GM21529 (cell line): ENCODE measurements around the gene SLCO3A1.

Source experiments
- ATAC-seq: cut with Tn5 transposase; IDR thresholded peaks from one replicate; pipeline ENCODE4 v1.9.1; 2021; ENCODE audit not compliant: unreplicated experiment

SLCO3A1 gene

GRCh38 chr15:91936927-91937326 is 83.4 kb downstream of the SLCO3A1 start:
- ATAC-seq: no peak

GRCh38 chr15:91938136-91938535 is 84.6 kb downstream of the SLCO3A1 start:
- no peak for ATAC-seq

- no peak for ATAC-seq
These were observed 85.9 kb downstream of the SLCO3A1 start for GRCh38 chr15:91939403-91939831.

GRCh38 chr15:91940496-91941381 is 87.2 kb downstream of the SLCO3A1 start:
- no peak for ATAC-seq

DNA sequence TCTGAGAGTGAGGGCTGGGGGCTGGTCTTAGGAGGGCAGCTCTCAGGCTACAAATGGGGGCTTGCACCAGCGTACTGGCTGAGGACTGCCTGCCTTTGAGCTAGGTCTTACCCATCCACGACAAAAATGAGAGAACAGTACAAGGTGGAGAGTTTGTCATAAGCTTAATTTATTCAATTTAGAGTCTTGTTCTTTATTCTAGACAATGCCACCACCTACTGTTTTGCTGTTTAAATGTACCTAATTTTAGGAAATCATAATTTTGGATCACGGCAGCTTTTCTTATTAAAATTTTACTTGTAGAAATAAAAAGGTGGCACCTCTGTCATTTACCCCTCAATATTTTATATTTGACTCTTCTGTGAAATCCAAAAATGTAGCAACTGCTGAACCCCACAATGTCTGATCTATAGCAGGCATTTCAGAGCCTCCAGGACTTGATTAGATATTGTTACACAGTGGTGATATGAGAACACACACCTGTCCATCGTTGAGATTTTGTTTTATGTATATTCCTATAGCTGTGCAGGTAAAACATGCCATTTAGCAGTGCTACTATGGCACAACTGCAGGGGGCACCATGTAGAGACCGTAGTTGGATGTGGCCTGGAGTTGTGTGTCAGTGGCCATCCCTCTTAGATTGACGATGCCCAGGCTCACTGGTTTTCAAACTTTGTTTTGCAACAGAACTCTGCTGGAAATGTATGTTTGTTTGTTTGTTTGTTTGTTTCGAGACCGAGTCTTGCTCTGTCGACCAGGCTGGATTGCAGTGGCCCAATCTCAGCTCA is 88.6 kb downstream of the SLCO3A1 start:
- no peak for ATAC-seq

GRCh38 chr15:91942720-91943394 is 89.3 kb downstream of the SLCO3A1 start:
- no peak for ATAC-seq

DNA sequence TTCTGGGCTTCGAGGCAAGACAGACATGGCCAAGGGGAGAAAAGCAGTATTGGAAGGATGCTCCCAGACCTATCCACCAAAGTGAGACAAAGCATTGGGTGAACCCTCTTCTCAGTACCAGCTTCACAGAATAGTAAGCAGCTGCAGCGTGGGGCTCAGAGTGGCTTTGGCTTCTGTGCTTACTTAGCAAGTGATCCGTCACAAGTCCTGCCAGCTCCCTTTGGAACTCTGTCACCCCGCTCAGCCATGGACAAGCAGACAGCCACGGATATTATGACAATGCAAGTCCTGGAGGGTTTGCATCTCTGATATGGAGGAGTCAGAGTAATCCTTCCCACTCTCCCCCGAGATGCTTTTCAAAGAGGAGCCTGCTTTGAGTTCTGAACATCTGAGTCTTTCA is 90.8 kb downstream of the SLCO3A1 start:
- ATAC-seq: no peak

GRCh38 chr15:91945385-91945784 is 91.9 kb downstream of the SLCO3A1 start:
- no peak for ATAC-seq

GRCh38 chr15:91946075-91946474 is 92.6 kb downstream of the SLCO3A1 start:
- ATAC-seq: no peak

GRCh38 chr15:91946581-91947292 is 93.2 kb downstream of the SLCO3A1 start:
- no peak for ATAC-seq

DNA sequence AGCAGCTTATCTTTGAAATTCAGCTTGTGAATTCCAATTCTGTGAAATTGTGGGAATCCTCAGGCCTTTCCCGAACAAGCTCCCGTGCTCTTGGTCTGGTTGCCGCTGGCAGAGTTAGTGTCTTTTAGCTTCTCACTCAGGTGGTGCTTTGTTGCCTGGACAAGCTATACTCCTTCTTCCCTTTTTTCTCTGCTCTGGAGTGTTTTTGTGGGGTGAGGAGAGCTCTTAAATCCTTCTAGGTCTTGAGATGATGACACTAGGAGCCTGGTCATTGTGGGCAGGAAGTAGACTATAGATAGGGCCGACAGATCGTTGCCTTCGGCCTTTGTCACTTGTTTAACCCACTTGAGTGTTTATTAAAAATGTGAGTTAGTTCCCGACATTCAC is 93.8 kb downstream of the SLCO3A1 start:
- ATAC-seq: no peak

GRCh38 chr15:91947683-91948608 is 94.4 kb downstream of the SLCO3A1 start:
- ATAC-seq: no peak

DNA sequence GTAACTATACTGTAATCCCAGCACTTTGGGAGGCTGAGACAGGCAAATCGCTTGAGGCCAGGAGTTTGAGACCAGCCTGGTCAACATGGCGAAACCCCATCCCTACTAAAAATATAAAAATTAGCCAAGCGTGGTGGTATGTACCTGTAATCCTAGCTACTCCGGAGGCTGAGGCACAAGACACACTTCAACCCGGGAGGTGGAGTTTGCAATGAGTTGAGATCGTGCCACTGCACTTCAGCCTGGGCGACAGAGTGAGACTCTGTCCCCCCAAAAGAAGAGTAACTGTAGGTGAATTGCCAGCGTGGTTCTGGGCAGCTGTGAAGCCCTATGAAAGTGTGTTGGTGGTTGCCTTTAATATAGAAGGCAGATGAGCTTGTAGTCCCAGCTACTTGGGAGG is 95.9 kb downstream of the SLCO3A1 start:
- no peak for ATAC-seq

DNA sequence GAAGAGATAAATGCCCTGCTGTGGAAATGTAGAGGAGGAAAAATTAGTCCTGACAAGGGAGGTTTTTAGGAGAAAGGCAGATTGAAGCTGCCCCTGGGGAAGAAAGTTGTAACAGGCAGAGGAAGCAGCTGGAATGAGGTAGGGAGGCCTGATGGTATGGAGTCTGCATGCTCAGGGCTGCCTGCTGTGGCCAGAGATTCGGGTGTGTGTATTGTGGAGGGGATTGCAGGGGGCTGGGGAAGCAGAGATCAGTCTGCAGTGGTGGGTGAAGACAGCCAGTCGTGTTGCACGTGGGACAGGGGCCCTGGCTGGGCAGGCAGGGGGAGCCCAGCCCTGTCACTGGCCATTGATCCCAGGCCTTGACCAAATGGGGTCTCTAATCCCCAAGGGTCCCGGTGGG is 96.5 kb downstream of the SLCO3A1 start:
- ATAC-seq: no peak

DNA sequence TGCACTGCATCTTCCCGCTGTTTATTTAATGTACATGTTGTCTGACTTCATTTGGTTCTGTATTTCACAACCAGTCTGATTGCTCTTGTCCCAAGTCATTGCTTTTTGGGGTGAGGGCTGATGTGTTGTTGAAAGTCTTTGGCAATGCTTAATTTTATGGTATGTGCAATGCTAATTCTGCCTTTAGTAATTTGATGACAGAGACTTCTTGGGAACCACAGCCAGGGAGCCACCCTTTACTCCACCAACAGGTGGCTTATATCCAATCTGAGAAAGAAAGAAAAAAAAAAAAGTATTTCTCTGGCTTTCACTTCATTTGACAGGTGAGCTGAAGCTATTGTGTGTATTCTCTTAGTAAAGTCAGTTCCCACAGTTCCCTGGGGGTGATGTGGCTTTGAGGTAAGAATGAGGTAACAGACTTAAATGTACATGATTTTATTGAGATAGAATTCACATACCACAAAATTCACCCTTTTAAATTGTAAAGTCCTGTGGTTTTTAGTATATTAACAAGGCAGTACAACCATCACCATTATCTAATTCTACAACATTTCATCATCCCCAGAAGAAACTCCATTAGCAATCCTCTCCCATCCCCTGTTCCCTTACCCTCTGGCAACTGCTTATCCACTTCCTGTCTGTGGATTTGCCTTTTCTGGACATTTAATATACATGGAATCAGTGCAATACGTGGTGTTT is 97.3 kb downstream of the SLCO3A1 start:
- ATAC-seq: no peak

GRCh38 chr15:91952216-91952615 is 98.7 kb downstream of the SLCO3A1 start:
- ATAC-seq: no peak

GRCh38 chr15:91953432-91953831 is 99.9 kb downstream of the SLCO3A1 start:
- no peak for ATAC-seq

- no peak for ATAC-seq
These were observed 100.8 kb downstream of the SLCO3A1 start for GRCh38 chr15:91954292-91954691.

- no peak for ATAC-seq
These were observed 102.7 kb downstream of the SLCO3A1 start for GRCh38 chr15:91956026-91956723.
